Immature natural killer cell (primary cell): ENCODE results near the gene TAF5L. TPM values are rescaled to one million over a fixed set of nuclear protein-coding genes. Genes with fewer than 3 reads are reported as not detected.
A peak's percentile ranks its signal among the peaks of the same experiment; 100 is the strongest.
"Not testable (repeated sequence)": the region's sequence is repeated elsewhere in the genome, so short reads cannot be mapped to it uniquely, and the experiment has no call there.

Experiments used
- DNase-seq, 3 donors: peaks; one replicate each; pipeline ENCODE4 v3.0.0; 2022; ENCODE audit warnings: mixed read lengths in 1 of 3
- H3K27ac Mint-ChIP-seq, 6 donors: one replicate each; pipeline ENCODE4 v1.8.0; 2020; ENCODE audit warnings: mixed read lengths in 6 of 6, mild to moderate bottlenecking in 5 of 6, inconsistent platforms in 4 of 6, moderate library complexity in 3 of 6
- H3K27me3 Mint-ChIP-seq, 3 donors: one replicate each; pipeline ENCODE4 v1.8.0; 2020 to 2021; ENCODE audit warnings: low read depth in 3 of 3, mild to moderate bottlenecking in 3 of 3, mixed read lengths in 3 of 3, moderate library complexity in 3 of 3, inconsistent platforms in 1 of 3
- H3K36me3 Mint-ChIP-seq, 3 donors: one replicate each; pipeline ENCODE4 v1.8.0; 2020; ENCODE audit warnings: mixed read lengths in 3 of 3, inconsistent platforms in 2 of 3, mild to moderate bottlenecking in 2 of 3
- H3K4me1 Mint-ChIP-seq, 2 donors: one replicate each; pipeline ENCODE4 v1.8.0; 2020; ENCODE audit warnings: inconsistent platforms in 2 of 2, mild to moderate bottlenecking in 2 of 2, mixed read lengths in 2 of 2, moderate library complexity in 1 of 2
- H3K4me3 Mint-ChIP-seq, 5 donors: one replicate each; pipeline ENCODE4 v1.8.0; 2020; ENCODE audit warnings: mild to moderate bottlenecking in 5 of 5, mixed read lengths in 5 of 5, inconsistent platforms in 3 of 5, moderate library complexity in 3 of 5
- H3K9me3 Mint-ChIP-seq, 6 donors: one replicate each; pipeline ENCODE4 v1.8.0; 2020; ENCODE audit warnings: mild to moderate bottlenecking in 6 of 6, mixed read lengths in 6 of 6, inconsistent platforms in 4 of 6, moderate library complexity in 3 of 6
- polyA plus RNA-seq, 3 donors: library from polyadenylated mRNA; unstranded; fragments of 300-500 nt; fragmentation: Illumina TruSeq; gene quantifications; one replicate each; pipeline ENCODE4 v1.2.3, GENCODE V29; 2021

Gene TAF5L
- polyA plus RNA-seq, 3 donors from 2014 or later = 4.5 to 7.7 (median 6.2) TPM

DNA sequence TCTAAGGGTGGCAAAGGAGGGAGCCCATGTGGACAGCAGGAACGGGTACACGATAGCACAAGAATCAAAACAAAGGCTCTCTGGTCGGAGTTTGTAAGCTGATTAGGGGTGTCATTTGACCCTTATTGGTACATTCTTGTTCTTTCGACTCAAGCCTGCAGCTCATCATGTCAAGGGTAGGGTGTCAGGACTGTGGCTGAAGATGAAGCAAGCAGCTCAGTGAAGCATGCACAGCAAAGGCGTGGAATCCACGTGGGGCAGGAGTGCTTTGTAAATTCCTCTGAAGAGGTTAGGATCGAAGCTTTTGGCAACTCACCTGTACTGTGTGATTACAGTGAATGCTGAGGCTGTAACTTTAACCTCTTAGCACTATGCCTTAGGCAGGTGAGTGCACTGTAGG, 62.7 kb downstream of the TAF5L start:
- Mint-ChIP-seq H3K27ac (no peak overlapping the region), H3K36me3 (no peaks in the 10 kb centered on the region), H3K4me1 (peaks cover 8 to 11% of the 10 kb centered on the region in 2 donors), H3K9me3 (no peaks in the 10 kb centered on the region), H3K27me3 (peaks cover 2 to 6% (median 3%) of the 10 kb centered on the region in 3 donors), H3K4me3 (no peak overlapping the region)
- DNase-seq = no peak

DNA sequence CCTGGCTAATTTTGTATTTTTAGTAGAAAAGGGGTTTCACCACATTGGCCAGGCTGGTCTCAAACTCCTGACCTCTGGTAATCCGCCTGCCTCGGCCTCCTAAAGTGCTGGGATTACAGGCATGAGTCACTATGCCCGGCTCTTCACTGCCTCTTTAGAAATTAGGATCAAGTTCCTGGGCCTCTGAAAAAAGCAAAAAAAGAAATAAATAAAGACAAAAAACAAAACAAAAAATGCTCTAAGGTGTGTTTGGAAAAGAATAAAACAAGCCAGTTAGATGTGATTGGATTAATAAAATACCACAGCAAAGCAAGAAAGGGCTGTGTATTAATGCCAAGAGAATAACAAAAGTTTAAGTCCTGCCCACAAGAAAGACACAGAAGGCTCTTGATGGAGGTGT, 63.2 kb downstream of the TAF5L start:
- Mint-ChIP-seq H3K4me1 (peaks cover 8 to 13% of the 10 kb centered on the region in 2 donors), H3K4me3 (no peak overlapping the region), H3K36me3 (no peaks in the 10 kb centered on the region), H3K9me3 (no peaks in the 10 kb centered on the region), H3K27ac (no peak overlapping the region), H3K27me3 (peaks cover 2 to 6% (median 3%) of the 10 kb centered on the region in 3 donors)
- no peak for DNase-seq

DNA sequence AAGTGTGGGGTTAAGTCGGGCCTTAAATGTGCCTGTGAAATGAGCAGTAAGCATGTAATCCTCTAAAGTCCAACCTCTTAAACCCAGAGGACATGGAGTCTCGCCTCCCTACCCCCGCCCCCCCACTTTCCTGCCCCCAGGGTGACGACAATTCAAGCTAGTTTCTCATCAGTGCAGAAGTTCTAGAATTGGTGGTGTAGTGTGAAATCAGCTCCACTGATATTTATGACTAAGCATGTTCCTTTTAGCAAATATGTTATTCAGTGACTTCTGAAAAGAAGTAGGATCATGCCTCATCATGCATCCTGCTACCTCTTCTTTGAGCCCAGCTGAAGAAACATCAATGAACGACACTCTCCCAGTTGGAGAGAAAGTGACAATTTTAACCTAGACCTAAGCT, 64.8 kb downstream of the TAF5L start:
- no peaks in the 10 kb centered on the region for H3K36me3 Mint-ChIP-seq
- H3K4me1 Mint-ChIP-seq = peaks cover 24 to 28% of the 10 kb centered on the region in 2 donors
- peak overlapping the region in 3 of 5 donors; percentile 10 to 55 (median 36) for H3K4me3 Mint-ChIP-seq
- H3K27me3 Mint-ChIP-seq = peaks cover 2 to 6% (median 3%) of the 10 kb centered on the region in 3 donors
- peaks cover 0 to under 1% (median 0%) of the 10 kb centered on the region in 6 donors for H3K9me3 Mint-ChIP-seq
- no peak overlapping the region for H3K27ac Mint-ChIP-seq
- DNase-seq = no peak

DNA sequence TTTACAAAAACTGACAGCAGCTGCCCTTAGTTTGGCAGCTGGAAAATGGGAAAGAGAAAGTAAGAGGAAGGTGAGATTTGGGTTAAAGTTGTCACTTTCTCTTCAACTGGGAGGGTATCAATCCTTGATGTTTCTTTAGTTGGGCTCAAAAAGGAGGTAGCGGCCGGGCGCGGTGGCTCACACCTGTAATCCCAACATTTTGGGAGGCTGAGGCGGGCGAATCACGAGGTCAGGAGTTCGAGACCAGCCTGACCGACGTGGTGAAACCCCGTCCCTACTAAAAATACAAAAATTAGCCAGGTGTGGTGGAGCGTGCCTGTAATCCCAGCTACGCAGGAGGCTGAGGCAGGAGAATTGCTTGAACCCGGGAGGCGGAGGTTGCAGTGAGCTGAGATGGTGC, 65.8 kb downstream of the TAF5L start:
- H3K9me3 Mint-ChIP-seq, H3K36me3 Mint-ChIP-seq, H3K27ac Mint-ChIP-seq, DNase-seq, H3K27me3 Mint-ChIP-seq: not testable (repeated sequence)
- Mint-ChIP-seq H3K4me3 (peak overlapping the region in 3 of 5 donors; percentile 29 to 94 (median 47)), H3K4me1 (peaks cover 29 to 38% of the 10 kb centered on the region in 2 donors)

DNA sequence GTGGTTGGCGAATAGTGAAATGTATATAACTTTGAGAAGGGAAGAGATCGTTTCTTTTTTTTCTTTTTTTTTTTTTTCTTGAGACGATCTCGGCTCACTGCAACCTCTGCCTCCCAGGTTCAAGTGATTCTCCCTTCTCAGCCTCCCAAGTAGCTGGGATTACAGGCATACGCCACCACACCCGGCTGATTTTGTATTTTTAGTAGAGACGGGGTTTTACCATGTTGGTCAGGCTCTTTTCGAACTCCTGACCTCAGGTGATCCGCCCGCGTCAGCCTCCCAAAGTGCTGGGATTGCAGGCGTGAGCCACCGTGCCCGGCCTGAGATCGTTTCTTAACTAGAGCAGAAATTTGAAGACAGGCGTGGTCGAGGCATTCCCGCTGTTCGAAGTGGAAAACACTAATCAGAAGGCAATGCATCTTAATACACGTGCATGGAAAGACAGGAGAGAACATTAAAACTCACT, 66.6 kb downstream of the TAF5L start:
- Mint-ChIP-seq H3K27ac (peak overlapping the region; percentile 62 to 91 (median 86)), H3K4me1 (peaks cover 36 to 46% of the 10 kb centered on the region in 2 donors), H3K4me3 (peak overlapping the region; percentile 89 to 96 (median 95))
- not testable (repeated sequence) for H3K9me3 Mint-ChIP-seq, H3K36me3 Mint-ChIP-seq, H3K27me3 Mint-ChIP-seq, DNase-seq

DNA sequence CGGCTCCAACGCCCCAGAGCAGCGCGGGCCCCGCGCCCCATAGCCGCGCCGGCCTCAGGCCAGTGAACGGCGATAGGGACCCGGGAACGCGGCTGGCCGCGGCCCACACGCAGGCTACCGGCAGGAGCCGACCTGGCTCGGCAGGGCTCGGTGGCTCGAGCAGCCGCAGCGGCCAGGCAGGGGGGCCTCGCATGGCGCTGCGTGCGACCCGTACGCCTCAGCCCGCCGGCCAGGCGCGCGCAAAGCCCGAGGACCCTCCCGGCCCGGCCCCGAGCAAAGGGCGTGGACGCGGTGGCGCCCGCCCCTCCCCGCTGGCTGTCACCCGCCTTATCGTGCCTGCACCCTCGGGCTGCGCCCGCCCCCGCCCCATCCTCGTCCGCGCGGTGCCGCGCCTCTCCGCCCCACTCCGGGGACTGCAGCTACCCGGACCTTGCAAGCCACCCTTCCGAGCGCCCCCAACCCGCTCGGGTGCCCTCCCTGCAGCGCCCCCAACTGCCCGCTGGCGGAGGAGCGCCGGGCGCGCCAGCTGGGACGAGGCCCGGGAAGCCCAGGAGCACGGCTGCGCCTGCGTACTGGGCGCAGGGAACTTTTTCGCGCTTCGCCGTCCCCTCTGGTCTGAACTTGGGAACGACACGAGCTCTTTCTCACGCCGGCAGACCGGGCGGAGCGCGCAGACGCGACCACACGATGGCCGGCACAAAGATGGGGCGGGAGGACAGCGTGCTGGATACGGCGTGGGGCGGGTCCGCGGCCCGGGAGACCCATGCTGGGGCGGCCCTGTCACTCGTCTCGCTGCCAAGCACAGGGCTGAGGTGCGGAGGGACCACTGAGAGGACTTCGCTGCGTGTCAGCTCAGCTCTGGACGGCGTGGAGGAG, 67.2 kb downstream of the TAF5L start, which contains the start of gene ABCB10:
Gene ABCB10, minus strand, starts transcription at position 248 of the 876 bp plus-strand sequence. Its CDS starts 55 bp downstream, at position 193.
- H3K27me3 Mint-ChIP-seq = peaks cover 2 to 6% (median 3%) of the 10 kb centered on the region in 3 donors
- peaks cover 39 to 53% of the 10 kb centered on the region in 2 donors for H3K4me1 Mint-ChIP-seq
- DNase-seq = peak; percentile 86 to 88 (median 87)

DNA sequence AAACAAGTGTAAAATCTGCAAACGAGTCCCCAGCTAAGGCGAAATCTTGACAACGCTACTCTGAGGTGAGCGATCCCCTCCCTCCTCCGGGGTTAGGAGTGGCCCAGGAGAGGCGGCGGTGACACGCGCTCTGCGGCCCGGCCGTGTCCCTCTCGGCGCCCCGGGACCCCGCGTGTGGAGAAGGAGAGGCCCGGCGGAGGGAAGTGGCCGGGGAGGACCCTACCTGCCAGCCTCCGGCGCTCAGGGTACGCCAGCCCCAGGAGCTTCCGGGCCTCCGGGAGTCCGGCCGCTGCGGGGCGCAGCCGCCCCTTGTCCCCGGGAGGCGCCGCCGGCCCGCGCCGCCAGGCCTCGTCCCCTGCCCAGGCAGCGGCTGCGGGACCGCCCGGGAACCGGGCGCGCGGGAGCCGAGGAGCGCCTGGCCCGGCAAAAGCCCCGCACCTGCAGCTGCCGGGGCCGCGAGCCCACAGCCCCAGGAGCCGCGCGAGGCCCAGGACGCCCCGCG, 68.0 kb downstream of the TAF5L start:
- Mint-ChIP-seq H3K9me3 (peaks cover 0 to 2% (median 0%) of the 10 kb centered on the region in 6 donors), H3K27me3 (peaks cover 3 to 4% (median 3%) of the 10 kb centered on the region in 3 donors), H3K4me3 (peak overlapping the region; percentile 83 to 95 (median 90)), H3K4me1 (peaks cover 43 to 59% of the 10 kb centered on the region in 2 donors), H3K27ac (peak overlapping the region; percentile 80 to 93 (median 86)), H3K36me3 (no peaks in the 10 kb centered on the region)
- DNase-seq = peak; percentile 28 to 33 (median 28)

More for the DNA sequence above, 67.2 kb downstream of the TAF5L start, which contains the start of gene ABCB10:
- Mint-ChIP-seq H3K4me3 (peak within 1 kb of the TSS; percentile 93 to 96 (median 95)), H3K36me3 (no peaks in the 10 kb centered on the region), H3K9me3 (peaks cover 0 to 2% (median 0%) of the 10 kb centered on the region in 6 donors), H3K27ac (peak within 1 kb of the TSS; percentile 86 to 93 (median 88))

DNA sequence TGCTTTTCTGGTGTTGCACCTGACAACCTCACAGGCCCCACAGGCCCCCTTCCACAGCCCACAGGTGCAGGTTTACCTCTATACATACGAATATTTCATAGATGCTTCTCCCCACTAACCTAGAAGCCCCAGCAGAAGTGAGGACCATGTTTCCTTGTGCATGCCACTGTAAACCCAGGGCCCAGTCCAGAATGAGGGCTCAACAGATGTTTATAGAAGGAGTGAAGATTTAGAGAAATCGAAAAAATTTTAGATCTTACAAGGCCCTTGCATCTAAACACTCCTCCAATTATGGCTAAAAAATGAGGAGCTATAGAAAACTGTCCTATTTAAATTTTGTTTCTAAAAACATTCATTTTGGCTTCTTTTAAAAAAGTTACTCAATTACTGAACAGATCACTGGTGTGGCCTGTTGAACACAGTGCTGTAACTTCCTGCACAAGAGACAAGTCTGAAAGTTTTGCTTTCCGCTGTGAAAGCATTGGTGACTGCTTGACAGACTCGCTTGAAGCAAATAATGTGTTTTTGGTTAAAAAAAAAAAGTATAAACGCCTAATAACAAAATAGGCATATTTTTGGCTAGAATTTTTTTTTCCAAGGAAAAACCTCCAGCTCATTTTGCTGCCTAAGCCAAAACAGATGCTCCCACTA, 68.6 kb downstream of the TAF5L start:
- no peaks in the 10 kb centered on the region for H3K36me3 Mint-ChIP-seq
- peak; percentile 24 to 32 (median 28) for DNase-seq
- peak overlapping the region; percentile 80 to 93 (median 86) for H3K27ac Mint-ChIP-seq
- peaks cover 0 to 2% (median 0%) of the 10 kb centered on the region in 6 donors for H3K9me3 Mint-ChIP-seq
- H3K27me3 Mint-ChIP-seq = peaks cover 1 to 4% (median 3%) of the 10 kb centered on the region in 3 donors
- H3K4me3 Mint-ChIP-seq = peak overlapping the region; percentile 83 to 95 (median 90)
- H3K4me1 Mint-ChIP-seq = peaks cover 46 to 63% of the 10 kb centered on the region in 2 donors

DNA sequence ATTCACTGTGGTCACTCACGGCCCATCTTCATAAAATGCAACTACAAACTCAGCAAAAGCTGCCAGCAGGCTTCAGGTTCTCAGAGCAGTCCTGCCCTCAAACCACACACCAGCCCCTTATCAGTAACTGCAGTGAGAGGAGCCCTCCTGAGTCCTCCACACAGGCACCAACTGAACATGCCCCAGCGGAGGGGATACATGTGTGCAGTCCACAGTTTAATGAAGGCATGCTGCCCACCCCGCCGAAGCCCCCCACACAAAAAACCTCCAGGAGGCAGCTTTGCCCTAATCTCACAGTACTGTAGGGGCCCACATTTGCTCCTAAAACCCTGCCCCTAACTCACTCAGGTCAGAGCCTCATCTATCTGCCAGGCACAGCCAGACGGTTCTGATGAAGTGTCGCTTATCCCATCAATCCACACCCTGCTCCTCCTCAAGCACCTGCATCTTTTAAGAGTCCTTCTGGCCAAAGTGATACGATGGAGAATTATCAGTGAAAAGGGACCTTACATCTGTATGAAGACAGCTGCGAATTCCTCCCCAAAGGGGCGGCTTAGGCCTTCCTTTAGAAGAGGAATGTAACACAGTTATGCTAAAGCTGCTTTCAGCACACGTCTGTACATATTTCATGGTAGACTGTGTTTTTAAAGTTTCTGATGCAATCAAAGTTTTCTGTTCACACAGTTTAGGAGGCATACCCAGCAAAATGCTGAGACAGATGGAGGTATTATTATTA, 70.9 kb downstream of the TAF5L start:
- H3K4me3 Mint-ChIP-seq = peak overlapping the region in 1 of 5 donors; percentile 11
- H3K27me3 Mint-ChIP-seq = peaks cover 0 to 4% (median 3%) of the 10 kb centered on the region in 3 donors
- no peak for DNase-seq
- H3K4me1 Mint-ChIP-seq = peaks cover 55 to 77% of the 10 kb centered on the region in 2 donors
- H3K27ac Mint-ChIP-seq = peak overlapping the region; percentile 17 to 72 (median 56)
- no peaks in the 10 kb centered on the region for H3K36me3 Mint-ChIP-seq
- H3K9me3 Mint-ChIP-seq = peaks cover 0 to 2% (median 0%) of the 10 kb centered on the region in 6 donors

DNA sequence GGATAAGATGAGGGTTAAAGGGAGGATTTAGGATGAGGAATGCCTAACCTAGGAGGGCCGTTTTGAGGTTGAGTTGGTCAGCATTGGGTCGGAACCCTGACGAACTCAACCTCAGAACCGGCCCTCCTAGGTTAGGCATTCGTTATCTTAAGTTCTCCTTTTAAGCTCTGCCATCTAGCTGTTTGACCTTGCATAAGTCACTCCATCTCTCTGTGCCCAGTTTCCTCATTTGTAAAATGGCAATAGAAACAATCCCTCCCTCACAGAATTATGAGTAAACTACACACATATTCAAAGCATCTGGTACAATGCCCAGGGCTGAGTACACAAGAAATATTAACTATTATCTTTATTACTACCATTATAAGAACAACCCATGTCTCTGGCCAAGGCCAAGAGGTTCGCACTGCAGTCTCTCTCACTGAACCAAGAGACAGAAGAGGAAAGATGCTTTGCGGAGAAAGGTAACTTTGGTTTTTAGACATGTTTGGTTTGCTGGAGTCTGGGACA, 72.2 kb downstream of the TAF5L start:
- no peak overlapping the region for H3K4me3 Mint-ChIP-seq

DNA sequence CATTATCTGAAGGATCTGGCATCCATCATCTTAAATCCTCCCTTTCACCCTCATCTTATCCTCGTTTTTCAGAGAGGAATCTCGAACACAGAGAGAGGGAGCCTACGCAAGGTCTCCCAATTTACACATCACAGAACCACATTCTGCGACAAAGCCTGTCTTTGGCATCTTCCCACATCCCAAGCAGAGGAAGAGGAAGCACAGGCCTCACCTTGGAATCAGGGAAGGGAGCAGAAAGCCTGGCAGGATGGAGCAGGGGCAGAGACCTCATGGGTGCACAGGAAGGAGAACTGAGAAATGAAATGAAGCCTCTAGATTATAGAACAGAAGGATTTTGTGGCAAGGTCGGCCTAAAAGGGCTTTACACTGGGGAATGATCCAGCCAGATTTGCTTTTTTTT, 73.2 kb downstream of the TAF5L start:
- no peak overlapping the region for H3K4me3 Mint-ChIP-seq
- peaks cover 52 to 76% of the 10 kb centered on the region in 2 donors for H3K4me1 Mint-ChIP-seq
- peaks cover 0 to 2% (median 0%) of the 10 kb centered on the region in 6 donors for H3K9me3 Mint-ChIP-seq
- peak overlapping the region in 3 of 6 donors; percentile 16 to 37 (median 20) for H3K27ac Mint-ChIP-seq
- H3K27me3 Mint-ChIP-seq = peaks cover 0 to 3% (median 0%) of the 10 kb centered on the region in 3 donors
- peaks cover 0 to 8% (median 0%) of the 10 kb centered on the region in 3 donors for H3K36me3 Mint-ChIP-seq
- no peak for DNase-seq

More for the DNA sequence above, 72.2 kb downstream of the TAF5L start:
- Mint-ChIP-seq H3K9me3 (peaks cover 0 to 2% (median 0%) of the 10 kb centered on the region in 6 donors), H3K27me3 (peaks cover 0 to 3% (median 0%) of the 10 kb centered on the region in 3 donors), H3K36me3 (peaks cover 0 to 8% (median 0%) of the 10 kb centered on the region in 3 donors), H3K27ac (peak overlapping the region in 5 of 6 donors; percentile 27 to 82 (median 43)), H3K4me1 (peaks cover 52 to 77% of the 10 kb centered on the region in 2 donors)
- DNase-seq = no peak

DNA sequence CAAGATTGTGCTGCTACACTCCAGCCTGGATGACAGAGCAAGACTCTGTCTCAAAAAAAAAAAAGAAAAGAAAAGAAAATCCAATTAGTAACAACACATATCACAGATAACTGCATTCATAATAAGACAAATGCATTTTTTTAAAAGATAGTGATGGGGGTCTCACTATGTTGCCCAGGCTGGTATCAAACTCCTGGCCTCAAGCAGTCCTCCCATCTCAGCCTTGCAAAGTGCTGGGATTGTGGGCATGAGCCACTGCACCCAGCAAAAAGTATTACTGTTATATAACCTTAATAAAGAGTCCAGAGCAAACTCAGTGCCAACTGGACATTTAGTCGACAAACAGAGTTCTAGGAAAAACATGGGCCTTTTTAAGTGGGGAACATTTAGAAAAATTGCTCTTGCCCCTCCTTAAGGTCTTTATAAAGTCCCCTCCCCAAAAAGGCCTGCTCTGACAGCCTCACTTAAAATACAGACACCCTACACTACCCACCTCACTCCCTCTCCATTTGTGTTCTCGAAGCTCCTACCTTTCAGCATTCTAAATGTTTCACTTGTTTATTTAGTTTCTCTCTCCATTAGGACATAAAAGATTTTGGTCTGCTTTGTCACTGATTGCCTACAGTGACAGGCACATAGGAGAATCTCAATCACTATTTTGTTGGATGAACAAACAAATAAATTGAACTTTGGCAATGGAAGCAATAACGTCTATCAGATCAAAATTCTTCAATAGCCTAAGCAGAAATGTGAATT, 74.9 kb downstream of the TAF5L start:
- no peak overlapping the region for H3K4me3 Mint-ChIP-seq
- H3K27ac Mint-ChIP-seq = no peak overlapping the region
- H3K36me3 Mint-ChIP-seq = peaks cover 0 to 12% (median 0%) of the 10 kb centered on the region in 3 donors
- no peak for DNase-seq
- H3K27me3 Mint-ChIP-seq = peaks cover 0 to 3% (median 0%) of the 10 kb centered on the region in 3 donors
- H3K4me1 Mint-ChIP-seq = peaks cover 35 to 59% of the 10 kb centered on the region in 2 donors
- no peaks in the 10 kb centered on the region for H3K9me3 Mint-ChIP-seq
